ENCODE results near the gene FLT1.

The FLT1 gene

GRCh38 chr13:28376604-28377003 is 118.3 kb downstream of the FLT1 start:
- DNase-seq = no peak

- no peak for DNase-seq
Observed at GRCh38 chr13:28375250-28375930, 119.5 kb downstream of the FLT1 start.

GRCh38 chr13:28373810-28374209 is 121.1 kb downstream of the FLT1 start:
- no peak for DNase-seq

GRCh38 chr13:28370448-28370847 is 124.5 kb downstream of the FLT1 start:
- DNase-seq = no peak

DNA sequence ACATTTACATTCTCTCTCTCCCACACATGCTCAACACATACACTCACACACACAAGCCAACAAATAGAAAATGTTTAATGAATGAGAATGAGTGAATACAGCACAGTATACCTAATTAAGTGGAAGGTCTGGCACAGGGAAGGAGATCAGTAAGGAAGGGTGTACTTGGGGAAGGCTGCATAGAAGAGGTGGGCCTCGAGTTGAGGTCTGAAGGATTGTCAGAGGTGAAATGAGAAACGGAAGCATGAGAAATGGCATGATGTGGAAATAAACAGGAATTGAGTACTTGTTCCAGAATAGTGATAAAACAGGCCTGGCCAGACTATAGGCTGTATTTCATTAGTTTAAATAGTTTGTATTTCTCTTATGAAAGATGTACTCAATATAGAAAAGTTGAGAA is 136.2 kb downstream of the FLT1 start:
- DNase-seq = no peak

DNA sequence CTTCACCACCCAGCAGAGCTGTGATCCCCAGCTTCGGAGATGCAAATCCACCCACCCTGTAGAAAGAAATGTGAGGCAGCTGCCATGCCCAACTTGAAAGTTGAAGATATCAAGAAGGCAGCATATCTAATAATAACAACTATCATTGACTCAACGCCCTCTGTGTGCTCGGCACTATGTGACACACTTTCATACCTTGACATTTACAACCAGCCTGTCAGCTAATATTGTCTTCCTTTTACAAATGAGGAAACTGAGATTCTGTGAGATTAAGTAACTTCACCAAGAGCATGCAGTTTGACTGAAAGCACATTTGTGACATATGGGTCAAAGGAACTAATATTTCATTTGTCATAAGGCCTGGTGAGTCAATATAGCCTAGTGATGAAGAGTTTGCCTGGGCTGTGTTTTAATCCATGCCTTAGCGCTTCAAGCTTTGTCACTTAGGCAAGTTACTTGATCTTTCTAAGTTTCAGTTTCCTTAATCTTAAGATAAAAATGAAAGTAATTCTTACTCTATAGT is 137.0 kb downstream of the FLT1 start:
- DNase-seq = peak; percentile 26

GRCh38 chr13:28357247-28357825 is 137.6 kb downstream of the FLT1 start:
- no peak for DNase-seq

DNA sequence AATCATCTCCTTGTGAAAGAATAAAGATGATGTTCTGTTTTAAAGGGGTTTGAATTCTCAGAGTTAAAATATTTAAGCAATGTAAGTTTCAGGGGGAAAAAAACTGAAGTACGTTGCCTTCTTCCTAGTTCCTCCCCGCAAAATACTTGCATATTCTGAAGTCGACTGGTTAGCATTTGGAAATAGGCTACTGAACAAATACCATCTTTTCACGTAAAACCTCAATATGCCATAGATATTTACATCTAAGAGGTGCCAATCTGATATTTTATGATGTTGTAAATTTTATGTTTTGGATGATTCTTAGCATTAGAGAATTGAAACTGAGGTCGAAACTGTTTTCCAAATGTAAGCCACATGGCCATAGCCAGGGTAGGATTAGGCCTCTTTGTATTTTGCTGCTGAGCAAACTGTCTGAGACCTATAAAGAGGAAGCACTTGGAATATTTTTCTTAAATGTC is 138.3 kb downstream of the FLT1 start:
- DNase-seq = no peak

GRCh38 chr13:28355822-28356371 is 139.0 kb downstream of the FLT1 start:
- peak; percentile 35 for DNase-seq

DNA sequence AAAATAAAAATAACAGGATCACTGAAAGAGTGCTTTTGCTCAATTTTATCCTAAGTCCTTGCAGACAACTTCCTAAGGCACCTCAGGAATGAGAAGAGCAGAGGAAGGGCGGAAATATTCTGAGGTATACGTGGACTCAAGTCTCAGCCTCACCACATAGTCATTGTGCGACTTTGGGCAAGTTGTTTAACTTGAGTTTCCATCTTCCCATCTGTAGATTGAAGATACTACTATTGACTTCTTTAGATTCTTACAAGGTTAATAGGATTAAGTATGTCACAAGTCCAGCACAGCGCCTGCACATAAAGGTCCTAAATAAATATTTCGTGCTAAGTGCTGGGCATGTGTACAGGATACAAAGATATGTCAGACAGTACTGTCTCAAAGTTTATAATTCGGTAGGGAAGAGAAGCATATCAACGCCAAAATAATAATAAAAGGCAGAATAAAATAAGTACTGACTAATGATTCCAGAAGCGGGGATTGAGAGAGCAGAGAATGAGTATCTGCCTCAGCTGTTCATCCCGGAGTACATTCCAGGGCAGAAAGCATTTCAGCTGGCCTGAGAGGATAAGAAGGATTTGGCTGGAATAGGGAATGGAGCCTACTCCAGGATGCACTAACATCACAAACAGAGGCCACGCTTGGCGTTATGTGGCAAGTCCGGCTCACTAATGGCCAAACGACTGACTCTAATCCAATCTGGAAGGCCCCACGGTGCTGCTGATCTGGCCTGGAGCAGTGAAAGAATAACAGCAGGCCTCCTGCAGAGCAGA is 139.7 kb downstream of the FLT1 start:
- no peak for DNase-seq

DNA sequence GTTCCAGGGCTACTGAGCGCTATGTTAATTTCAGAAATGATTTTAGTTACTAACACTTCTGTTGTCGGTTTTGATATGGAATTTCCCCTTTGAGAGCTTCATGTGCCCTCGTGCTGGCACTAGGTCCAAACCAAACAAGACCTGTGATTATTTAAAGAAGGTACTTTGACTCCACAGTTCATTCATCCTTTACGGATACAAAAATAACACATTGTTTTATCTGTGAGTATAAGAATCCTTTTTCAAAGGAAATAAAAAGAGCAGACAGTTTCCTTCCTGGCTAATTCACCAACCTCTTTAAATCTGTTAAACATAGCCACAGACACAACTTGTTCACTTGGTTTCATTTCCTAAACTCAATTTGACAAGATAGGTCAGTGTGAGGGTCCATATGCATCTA is 141.2 kb downstream of the FLT1 start:
- DNase-seq = no peak

- DNase-seq = no peak
Observed at GRCh38 chr13:28349907-28350654, 144.8 kb downstream of the FLT1 start.

DNA sequence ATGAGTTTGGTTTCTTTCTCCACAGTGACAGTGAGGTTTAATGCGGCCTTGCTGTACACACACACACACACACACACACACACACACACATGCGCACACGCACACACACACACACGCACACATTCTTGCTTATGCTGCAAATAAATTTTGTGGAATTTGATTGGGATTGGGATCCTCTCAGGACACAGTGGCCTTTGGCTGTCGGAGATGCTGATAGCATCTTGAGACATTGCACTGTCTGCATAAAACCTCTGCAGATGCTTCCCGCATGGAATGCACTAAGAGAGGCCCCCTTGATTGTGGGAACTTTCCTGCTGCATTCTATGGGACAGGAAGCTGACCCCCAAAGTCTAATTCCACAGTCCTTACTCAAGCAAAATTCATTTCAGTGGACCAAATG is 145.6 kb downstream of the FLT1 start:
- no peak for DNase-seq

DNA sequence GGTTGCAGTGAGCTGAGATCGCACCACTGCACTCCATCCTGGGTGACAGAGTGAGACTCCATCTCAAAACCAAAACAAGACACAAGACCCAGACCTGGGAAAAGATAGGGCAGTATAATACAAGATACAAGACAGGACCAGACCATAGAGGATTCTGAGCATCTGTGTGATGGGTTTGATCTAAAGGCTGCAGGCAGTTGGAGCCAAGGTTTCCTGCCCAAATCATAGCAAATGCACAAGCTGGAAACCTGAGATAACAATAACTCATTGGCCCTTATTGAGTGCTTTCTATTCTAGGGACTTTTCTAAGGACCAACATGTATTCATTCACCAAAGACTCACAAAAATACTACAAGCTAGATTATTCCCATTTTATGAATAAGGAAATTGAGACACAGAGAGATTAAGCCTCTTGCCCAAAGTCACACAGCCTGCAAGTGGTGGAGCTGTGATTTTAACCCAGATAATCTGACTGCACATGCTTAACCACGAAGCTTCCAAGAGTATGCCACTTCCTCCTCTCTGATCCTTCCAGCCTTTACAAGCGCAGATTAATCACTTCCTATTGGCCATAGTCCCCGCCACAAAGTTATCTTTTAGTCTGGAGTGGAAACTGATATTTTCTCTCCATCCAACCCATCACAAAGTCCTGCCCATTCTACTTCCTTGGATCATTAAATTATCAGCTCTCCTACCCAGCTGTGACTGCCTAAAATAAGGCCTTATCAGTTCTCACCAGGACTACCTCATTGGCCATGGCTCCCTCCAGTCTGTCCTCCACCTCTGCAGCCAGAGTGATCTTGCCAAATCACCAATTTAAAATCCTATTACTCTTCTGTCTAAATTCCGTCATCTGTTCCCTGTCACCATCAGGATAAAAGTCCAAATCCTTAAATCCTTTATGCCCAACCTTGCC is 147.2 kb downstream of the FLT1 start:
- DNase-seq = peak; percentile 14

GRCh38 chr13:28346154-28346553 is 148.8 kb downstream of the FLT1 start:
- DNase-seq = no peak

DNA sequence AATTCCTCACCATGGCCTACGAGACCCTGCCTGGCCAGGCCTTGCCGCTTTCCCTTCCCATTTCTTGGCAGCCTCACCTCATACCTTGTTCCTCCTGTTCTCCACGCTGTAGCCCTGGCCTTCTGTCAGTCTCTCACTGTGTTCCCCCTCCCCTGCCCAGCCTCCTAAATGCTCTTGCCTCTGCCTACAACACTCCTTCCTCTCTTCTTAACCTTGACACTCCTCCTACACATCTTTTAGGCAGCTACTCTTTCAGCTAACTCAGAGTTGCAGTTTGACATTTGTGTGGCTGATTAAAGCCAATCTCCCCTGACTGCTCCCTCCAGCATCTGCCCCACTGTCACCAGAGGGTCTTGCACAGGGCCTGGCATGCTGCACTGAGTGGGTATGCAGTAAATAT is 150.8 kb downstream of the FLT1 start:
- no peak for DNase-seq

- DNase-seq = no peak
Observed at GRCh38 chr13:28342251-28342650, 152.7 kb downstream of the FLT1 start.

DNA sequence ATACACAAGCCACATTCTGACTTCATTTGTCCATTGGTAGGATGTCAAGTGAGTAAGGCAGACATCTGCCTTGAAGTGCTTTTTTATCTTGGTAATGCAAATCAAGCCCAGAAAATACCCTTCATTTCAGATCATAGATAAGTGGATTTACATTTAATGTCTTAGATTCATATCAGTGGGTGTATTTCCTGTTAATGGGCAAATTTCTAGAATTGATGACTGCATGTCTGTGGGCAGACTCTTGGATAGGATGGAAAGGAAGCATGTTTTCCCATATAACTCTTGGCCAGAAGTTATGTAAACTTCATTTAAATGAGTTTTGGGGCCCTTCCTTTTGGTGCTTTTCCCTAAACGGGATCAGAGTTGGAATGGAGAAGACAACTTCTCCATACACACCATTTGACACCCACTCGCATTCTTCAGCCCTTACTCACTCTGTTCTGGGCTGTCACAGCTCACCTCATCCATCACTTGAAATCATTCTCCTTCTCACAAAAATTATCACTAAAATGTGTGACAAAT is 154.6 kb downstream of the FLT1 start:
- DNase-seq = no peak

DNA sequence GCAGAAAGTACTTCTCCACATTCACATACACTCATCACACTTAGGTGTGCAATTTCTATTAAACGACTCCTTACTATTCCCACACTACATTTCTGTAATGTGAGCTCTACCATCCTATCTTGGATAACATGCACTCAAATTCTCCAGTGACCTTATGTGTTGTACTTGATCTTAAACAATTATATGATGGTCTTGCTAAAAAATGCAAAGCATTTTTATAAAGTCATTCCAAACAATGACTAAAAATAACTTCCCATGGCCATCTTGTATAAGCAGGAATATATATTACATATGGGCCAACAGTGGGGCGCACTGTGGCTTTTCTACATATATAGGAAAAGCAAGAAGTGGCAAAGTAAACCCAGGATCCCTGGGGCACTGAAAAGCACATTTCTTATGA is 155.5 kb downstream of the FLT1 start:
- DNase-seq = no peak

GRCh38 chr13:28338742-28339141 is 156.2 kb downstream of the FLT1 start:
- DNase-seq = no peak

- no peak for DNase-seq
Observed at GRCh38 chr13:28338006-28338574, 156.8 kb downstream of the FLT1 start.
